HepG2 (cell line): ENCODE measurements around the gene BAHCC1. TPM values are rescaled to one million over a fixed set of nuclear protein-coding genes. Genes with fewer than 3 reads are reported as not detected.

ENCODE experiments used
- BCL3 ChIP-seq: sonication (generic); formaldehyde crosslinking; IDR thresholded peaks from 2 replicates; pipeline ENCODE4 v1.5.1; 2020; ENCODE audit warnings: mild to moderate bottlenecking, missing genetic modification reagents, moderate library complexity
- CBX2 ChIP-seq, 2 experiments: fragments of 200-600 bp in 1 of 2; sonication (generic); formaldehyde crosslinking in 1 of 2; IDR thresholded peaks; 2 replicates each; pipeline versions ENCODE4 v1.7.0 to v1.8.1; 2018 to 2022; ENCODE audit warnings: low read depth in 2 of 2, low read length in 1 of 2, mild to moderate bottlenecking in 1 of 2, missing genetic modification reagents in 1 of 2
- HDAC1 ChIP-seq: sonication (generic); formaldehyde crosslinking; IDR thresholded peaks from 2 replicates; pipeline ENCODE4 v1.5.1; 2020; ENCODE audit warnings: mild to moderate bottlenecking, missing genetic modification reagents
- HIC2 ChIP-seq: sonication (generic); formaldehyde crosslinking; IDR thresholded peaks from 2 replicates; pipeline ENCODE4 v1.9.0; 2022; ENCODE audit warnings: low read depth, missing genetic modification reagents
- KDM1A ChIP-seq: IDR thresholded peaks from 2 replicates; pipeline ENCODE4 v1.6.1; 2016; ENCODE audit warnings: missing compliant biosample characterization
- KDM4B ChIP-seq: sonication (generic); formaldehyde crosslinking; IDR thresholded peaks from 2 replicates; pipeline ENCODE4 v1.4.0; 2020; ENCODE audit warnings: missing genetic modification reagents
- LRRFIP1 ChIP-seq: sonication (generic); formaldehyde crosslinking; conservative IDR thresholded peaks from 2 replicates; pipeline ENCODE4 v1.4.0; 2020; ENCODE audit warnings: missing genetic modification reagents
- SETDB1 ChIP-seq: sonication (generic); formaldehyde crosslinking; IDR thresholded peaks from 2 replicates; pipeline ENCODE4 v1.5.1; 2020; ENCODE audit warnings: missing genetic modification reagents, mild to moderate bottlenecking, borderline replicate concordance
- SNAI1 ChIP-seq: sonication (generic); formaldehyde crosslinking; IDR thresholded peaks from 2 replicates; pipeline ENCODE4 v1.5.0; 2020; ENCODE audit warnings: mild to moderate bottlenecking, missing genetic modification reagents, borderline replicate concordance
- SOX13 ChIP-seq, 3 experiments: fragments of 450-650 bp in 1 of 3; sonication (generic) in 1 of 3; formaldehyde crosslinking in 1 of 3; IDR thresholded peaks in 2 of 3; conservative IDR thresholded peaks in 1 of 3; 2 replicates each; pipeline versions ENCODE4 v1.5.0 to v1.6.1; 2016 to 2020; ENCODE audit warnings: antibody characterized with exemption in 1 of 3, mild to moderate bottlenecking in 1 of 3, missing compliant biosample characterization in 1 of 3, missing genetic modification reagents in 1 of 3, moderate library complexity in 1 of 3
- TSC22D2 ChIP-seq: sonication (generic); formaldehyde crosslinking; IDR thresholded peaks from 2 replicates; pipeline ENCODE4 v1.5.1; 2020; ENCODE audit warnings: missing genetic modification reagents, mild to moderate bottlenecking, borderline replicate concordance
- ZBTB7B ChIP-seq: sonication (generic); formaldehyde crosslinking; IDR thresholded peaks from 2 replicates; pipeline ENCODE4 v1.4.0; 2020; ENCODE audit warnings: missing genetic modification reagents
- ZMYM3 ChIP-seq: sonication (generic); formaldehyde crosslinking; IDR thresholded peaks from 2 replicates; pipeline ENCODE4 v1.5.1; 2020; ENCODE audit warnings: mild to moderate bottlenecking, missing genetic modification reagents
- ZNF501 ChIP-seq: sonication (generic); formaldehyde crosslinking; IDR thresholded peaks from 2 replicates; pipeline ENCODE4 v1.5.1; 2020; ENCODE audit warnings: mild to moderate bottlenecking, moderate library complexity, missing genetic modification reagents
- ZNF629 ChIP-seq: sonication (generic); formaldehyde crosslinking; conservative IDR thresholded peaks from 2 replicates; pipeline ENCODE4 v1.5.0; 2020; ENCODE audit warnings: missing genetic modification reagents
- ZNF768 ChIP-seq: sonication (generic); formaldehyde crosslinking; IDR thresholded peaks from 2 replicates; pipeline ENCODE4 v1.4.0; 2020; ENCODE audit warnings: missing genetic modification reagents
- ZNF776 ChIP-seq: sonication (generic); formaldehyde crosslinking; IDR thresholded peaks from 2 replicates; pipeline ENCODE4 v1.4.0; 2020; ENCODE audit warnings: mild to moderate bottlenecking, missing genetic modification reagents
- polyA plus RNA-seq, 8 experiments: library from polyadenylated mRNA; depleted of rRNA in 3 of 8; stranded (reverse) in 7 of 8; unstranded in 1 of 8; fragments of >200 nt; fragmentation: Illumina TruSeq in 4 of 8; extraction: Trizol in 4 of 8; gene quantifications; 2 replicates each; pipeline versions ENCODE4 v1.2.1 to v1.2.3, GENCODE V29; 2011 to 2016; ENCODE audit warnings: low read depth in 4 of 8, missing spikeins in 1 of 8, mixed read lengths in 1 of 8; ENCODE audit not compliant: insufficient read depth in 1 of 8
- total RNA-seq, 5 experiments: library from RNA; depleted of rRNA; stranded (reverse); fragments of >200 nt; fragmentation: Illumina TruSeq; extraction: Trizol; gene quantifications; 2 replicates each; pipeline ENCODE4 v1.2.3, GENCODE V29; 2016; ENCODE audit warnings: low read depth in 1 of 5
- TF ChIP-seq, protein P1 (sequence below): sonication (generic); formaldehyde crosslinking; IDR thresholded peaks from 2 replicates; pipeline ENCODE4; 2020; ENCODE audit warnings: missing genetic modification reagents, mild to moderate bottlenecking, borderline replicate concordance
- TF ChIP-seq, protein P2 (sequence below): sonication (generic); formaldehyde crosslinking; IDR thresholded peaks from 2 replicates; pipeline ENCODE4 v1.8.0; 2022; ENCODE audit warnings: missing genetic modification reagents, mild to moderate bottlenecking, borderline replicate concordance

The BAHCC1 gene
- total and polyA plus RNA-seq, 2 of the 13 experiments (the other 11 are each of a cell fraction or from before 2014, with no cell fraction given), result 1.4 to 1.7 TPM

- TF ChIP-seq, protein P1, sequence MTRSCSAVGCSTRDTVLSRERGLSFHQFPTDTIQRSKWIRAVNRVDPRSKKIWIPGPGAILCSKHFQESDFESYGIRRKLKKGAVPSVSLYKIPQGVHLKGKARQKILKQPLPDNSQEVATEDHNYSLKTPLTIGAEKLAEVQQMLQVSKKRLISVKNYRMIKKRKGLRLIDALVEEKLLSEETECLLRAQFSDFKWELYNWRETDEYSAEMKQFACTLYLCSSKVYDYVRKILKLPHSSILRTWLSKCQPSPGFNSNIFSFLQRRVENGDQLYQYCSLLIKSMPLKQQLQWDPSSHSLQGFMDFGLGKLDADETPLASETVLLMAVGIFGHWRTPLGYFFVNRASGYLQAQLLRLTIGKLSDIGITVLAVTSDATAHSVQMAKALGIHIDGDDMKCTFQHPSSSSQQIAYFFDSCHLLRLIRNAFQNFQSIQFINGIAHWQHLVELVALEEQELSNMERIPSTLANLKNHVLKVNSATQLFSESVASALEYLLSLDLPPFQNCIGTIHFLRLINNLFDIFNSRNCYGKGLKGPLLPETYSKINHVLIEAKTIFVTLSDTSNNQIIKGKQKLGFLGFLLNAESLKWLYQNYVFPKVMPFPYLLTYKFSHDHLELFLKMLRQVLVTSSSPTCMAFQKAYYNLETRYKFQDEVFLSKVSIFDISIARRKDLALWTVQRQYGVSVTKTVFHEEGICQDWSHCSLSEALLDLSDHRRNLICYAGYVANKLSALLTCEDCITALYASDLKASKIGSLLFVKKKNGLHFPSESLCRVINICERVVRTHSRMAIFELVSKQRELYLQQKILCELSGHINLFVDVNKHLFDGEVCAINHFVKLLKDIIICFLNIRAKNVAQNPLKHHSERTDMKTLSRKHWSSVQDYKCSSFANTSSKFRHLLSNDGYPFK (CRISPR knock-in tag), result peak; percentile 16; the same call in 1 of the 2 replicates
- TF ChIP-seq KDM1A (CRISPR knock-in tag) (no peak), TSC22D2 (no peak), LRRFIP1 (CRISPR knock-in tag) (no peak), ZBTB7B (CRISPR knock-in tag) (peak; percentile 40; the same call in 1 of the 2 replicates), CBX2 (IDR thresholded peaks at IDR 0.05; ENCODE audit: low read depth, low read length) (no peak; the same call in 1 of the 2 replicates), CBX2 (CRISPR knock-in tag; IDR thresholded peaks at IDR 0.05; ENCODE audit: low read depth) (0 out of 2 replicates have a peak, but pooled peaks have one; percentile 9), KDM4B (0 out of 2 replicates have a peak, but pooled peaks have one; percentile 11), HDAC1 (CRISPR knock-in tag) (no peak), SOX13 (IDR thresholded peaks at IDR 0.05) (no peak), SOX13 (CRISPR knock-in tag; conservative IDR thresholded peaks at IDR 0.05 in 1 of 2, IDR thresholded peaks at IDR 0.05 in 1 of 2) (no peak), ZNF768 (peak; percentile 47; the same call in 1 of the 2 replicates), ZNF776 (no peak), ZMYM3 (peak; percentile 81), HIC2 (CRISPR knock-in tag) (0 out of 2 replicates have a peak, but pooled peaks have one; percentile 21), ZNF629 (peak; percentile 95), ZNF501 (CRISPR knock-in tag) (peak; percentile 8; the same call in 1 of the 2 replicates), SETDB1 (CRISPR knock-in tag) (no peak), BCL3 (CRISPR knock-in tag) (no peak), SNAI1 (CRISPR knock-in tag) (0 out of 2 replicates have a peak, but pooled peaks have one; percentile 3)
- TF ChIP-seq, protein P2, sequence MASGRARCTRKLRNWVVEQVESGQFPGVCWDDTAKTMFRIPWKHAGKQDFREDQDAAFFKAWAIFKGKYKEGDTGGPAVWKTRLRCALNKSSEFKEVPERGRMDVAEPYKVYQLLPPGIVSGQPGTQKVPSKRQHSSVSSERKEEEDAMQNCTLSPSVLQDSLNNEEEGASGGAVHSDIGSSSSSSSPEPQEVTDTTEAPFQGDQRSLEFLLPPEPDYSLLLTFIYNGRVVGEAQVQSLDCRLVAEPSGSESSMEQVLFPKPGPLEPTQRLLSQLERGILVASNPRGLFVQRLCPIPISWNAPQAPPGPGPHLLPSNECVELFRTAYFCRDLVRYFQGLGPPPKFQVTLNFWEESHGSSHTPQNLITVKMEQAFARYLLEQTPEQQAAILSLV (CRISPR knock-in tag), result peak; percentile 4; the same call in 1 of the 2 replicates
Measured at GRCh38 chr17:81386141-81386645, 9.1 kb upstream of the BAHCC1 start (continued).
